Measurements from ENCODE around the gene CACNB2.

The CACNB2 gene

DNA sequence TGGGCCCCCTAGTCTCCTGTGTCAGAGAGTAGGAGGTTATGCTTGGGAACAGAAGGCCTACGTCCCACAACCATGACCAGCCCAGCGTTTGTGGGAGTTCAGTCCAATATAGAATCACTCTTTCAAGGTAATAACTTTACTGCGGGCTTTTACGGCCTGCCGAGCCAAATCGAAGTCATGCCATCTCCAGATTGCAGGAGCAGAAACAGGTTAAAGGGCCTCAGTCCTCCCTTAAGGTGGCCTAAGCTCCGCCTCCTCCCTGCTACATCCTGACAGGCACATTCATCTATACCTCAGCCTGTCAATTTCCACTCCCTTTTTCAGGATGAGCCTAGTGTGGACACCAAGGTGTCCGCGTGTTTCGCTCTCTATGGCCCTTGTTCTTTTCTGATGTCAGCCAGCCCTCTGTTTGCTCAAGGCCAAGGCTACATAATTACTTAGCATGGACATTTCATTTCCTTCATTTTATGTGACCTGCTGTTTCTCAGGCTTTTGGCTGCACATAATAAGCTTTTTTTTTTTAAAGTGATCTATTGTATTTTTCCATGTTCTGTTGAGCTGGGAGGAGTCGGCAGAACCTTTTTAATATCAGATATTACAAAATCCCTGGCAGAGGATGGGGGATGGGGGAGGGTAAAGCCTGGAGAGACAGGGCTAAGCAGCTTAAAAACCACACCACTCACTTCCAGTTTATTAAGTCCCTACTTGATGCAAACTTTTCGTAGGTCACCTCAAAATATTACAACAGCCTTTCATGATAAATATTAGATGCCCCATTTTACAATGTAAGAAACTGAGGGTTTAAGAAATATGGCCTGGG is 84.6 kb downstream of the CACNB2 start:
- DNase-seq (ENCODE audit: low read depth in 4 of 4, low spot score in 1 of 4): no peak

GRCh38 chr10:18226336-18226735 is 86.1 kb downstream of the CACNB2 start:
- no peak for DNase-seq (ENCODE audit: low read depth in 4 of 4, low spot score in 1 of 4)

GRCh38 chr10:18229826-18230225 is 89.6 kb downstream of the CACNB2 start:
- no peak for DNase-seq (ENCODE audit: low read depth in 4 of 4, low spot score in 1 of 4)

DNA sequence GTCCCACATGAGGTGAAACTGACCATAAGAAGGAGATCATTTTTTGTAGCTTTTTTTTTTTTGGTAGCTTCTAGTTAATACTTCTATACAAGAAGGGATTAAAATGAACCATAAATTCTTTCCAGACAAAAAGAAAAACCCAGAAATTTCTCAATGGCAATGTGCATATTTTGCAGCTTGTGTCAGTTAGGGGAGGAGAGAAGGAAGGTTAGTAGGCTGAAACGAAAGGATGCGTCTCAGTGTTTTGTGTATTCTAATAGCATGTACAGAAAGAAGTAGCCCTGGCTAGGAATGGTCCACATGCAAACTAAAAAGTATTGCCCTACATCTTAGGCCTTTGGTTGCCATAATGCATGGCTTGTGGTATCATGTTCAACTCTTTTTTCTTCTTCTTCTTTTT is 90.6 kb downstream of the CACNB2 start:
- no peak for DNase-seq (ENCODE audit: low read depth in 4 of 4, low spot score in 1 of 4)

DNA sequence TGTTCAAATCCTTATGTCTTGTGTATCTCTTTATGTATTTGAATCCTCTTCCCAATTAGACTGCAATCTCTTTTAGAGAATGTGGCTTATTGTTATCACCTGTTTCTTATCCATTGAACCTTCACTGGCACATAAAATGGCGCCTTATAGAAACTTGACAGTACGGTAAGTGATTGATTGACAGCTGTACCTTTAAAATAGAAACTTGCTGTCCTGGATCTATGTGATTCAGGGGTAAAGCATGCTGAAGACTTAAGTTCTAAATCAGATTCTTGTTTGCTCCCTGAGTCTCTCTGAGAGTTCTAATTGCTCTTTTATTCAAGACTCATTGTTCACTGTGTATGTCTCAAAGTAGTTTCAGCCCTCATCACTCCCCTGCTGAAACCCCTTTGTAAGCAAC is 91.3 kb downstream of the CACNB2 start:
- no peak for DNase-seq (ENCODE audit: low read depth in 4 of 4, low spot score in 1 of 4)

GRCh38 chr10:18233775-18234174 is 93.6 kb downstream of the CACNB2 start:
- DNase-seq (ENCODE audit: low read depth in 4 of 4, low spot score in 1 of 4): no peak

GRCh38 chr10:18235477-18235876 is 95.3 kb downstream of the CACNB2 start:
- no peak for DNase-seq (ENCODE audit: low read depth in 4 of 4, low spot score in 1 of 4)

GRCh38 chr10:18236756-18237155 is 96.5 kb downstream of the CACNB2 start:
- no peak for DNase-seq (ENCODE audit: low read depth in 4 of 4, low spot score in 1 of 4)

DNA sequence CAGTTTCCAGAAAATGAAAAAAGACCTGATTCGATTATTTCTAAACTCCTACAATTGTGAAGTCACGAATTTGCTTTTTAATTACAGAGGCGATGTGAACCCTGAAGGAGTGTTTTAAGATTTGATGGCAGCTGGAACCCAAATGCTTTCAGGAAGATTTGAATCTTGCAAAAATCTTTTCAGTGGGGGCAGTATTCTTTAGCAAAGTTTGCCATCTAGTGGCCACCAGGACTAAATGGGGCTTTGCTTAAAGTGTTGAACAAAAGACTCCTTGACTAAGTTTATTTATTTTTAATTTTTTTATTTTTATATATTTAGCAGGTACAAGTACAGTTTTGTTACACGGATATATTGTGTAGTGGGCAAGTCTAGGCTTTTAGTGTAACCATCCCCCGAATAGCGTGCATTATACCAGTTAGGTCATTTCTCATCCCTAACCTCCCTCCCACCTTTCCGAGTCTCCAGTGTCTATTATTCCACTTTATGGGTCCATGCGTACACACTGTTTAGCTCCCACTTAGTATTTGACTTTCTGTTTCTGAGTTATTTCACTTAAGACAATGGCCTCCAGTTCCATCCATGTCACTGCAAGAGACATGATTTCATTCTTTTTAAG is 98.8 kb downstream of the CACNB2 start:
- DNase-seq (ENCODE audit: low read depth in 4 of 4, low spot score in 1 of 4): no peak

DNA sequence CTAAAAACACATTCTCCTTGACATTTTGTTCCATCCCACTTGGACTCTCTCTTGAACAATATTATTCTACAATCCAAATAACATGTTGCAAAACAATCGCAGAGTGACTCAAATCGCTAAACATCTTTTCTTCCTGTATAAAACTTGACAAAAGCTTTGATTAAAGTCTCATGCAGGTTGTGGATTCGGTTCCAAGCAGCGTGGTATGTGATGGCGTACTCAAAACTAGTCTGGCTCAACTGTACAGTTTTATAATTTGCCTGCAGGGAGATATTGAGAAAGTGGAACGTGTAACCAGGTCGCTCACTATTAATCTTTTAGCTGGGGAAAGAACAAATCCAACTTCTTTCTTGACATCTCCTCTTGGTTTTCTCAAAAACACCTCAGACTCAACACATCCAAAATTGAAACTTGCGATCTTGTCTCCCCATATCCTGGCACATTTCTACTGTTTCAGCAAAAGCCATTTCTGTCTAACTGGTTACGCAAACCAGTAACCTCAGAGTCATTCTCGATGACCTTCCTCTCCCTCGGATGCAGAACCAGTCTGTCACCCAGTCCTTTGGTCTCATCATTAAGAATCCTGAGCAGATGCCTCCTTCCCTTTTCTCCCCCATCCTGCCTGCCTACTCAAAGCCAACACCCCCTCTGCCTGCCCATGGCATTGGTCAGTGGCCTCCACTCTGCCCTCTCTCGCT is 100.1 kb downstream of the CACNB2 start:
- DNase-seq (ENCODE audit: low read depth in 4 of 4, low spot score in 1 of 4): no peak

DNA sequence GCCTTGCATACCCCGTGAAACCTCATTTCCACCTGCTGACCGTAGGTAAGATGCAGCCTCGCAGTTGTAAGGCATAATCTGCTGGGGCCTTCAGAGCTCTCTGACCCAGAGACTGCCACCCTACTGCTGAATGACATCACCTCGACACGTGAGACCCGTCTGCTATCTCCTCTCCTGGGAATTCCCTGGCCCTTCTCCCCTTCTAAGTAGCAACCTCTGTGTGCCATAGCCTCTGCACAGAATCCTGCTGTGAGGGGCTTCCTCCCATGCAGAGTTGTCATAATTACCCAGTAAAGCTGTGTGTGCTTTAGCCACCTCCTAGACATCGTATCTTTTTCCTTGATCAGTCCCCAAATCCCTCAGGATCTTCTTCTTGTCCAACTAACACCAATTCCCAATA is 106.7 kb downstream of the CACNB2 start:
- no peak for DNase-seq (ENCODE audit: low read depth in 4 of 4, low spot score in 1 of 4)

DNA sequence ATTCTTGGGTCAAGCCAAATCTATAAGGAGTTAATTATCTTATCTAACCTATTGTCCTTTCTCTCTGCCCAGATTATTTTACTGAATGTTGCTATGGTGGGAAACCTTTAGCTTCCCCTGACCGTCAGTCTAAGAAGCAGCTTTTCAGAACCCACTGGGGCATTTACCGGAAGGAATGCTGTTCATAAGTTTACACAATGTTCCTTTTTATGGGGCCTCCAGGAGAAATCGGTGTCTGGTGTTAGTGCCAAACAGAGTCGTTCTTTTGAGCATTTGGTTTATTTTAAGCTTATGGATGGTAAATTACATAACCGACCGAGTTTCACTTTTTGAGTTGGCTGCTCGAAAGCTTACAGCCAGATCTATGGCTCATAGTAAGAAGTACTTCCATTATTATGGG is 111.9 kb downstream of the CACNB2 start:
- DNase-seq (ENCODE audit: low read depth in 4 of 4, low spot score in 1 of 4): no peak

GRCh38 chr10:18254086-18254485 is 113.9 kb downstream of the CACNB2 start:
- no peak for DNase-seq (ENCODE audit: low read depth in 4 of 4, low spot score in 1 of 4)

DNA sequence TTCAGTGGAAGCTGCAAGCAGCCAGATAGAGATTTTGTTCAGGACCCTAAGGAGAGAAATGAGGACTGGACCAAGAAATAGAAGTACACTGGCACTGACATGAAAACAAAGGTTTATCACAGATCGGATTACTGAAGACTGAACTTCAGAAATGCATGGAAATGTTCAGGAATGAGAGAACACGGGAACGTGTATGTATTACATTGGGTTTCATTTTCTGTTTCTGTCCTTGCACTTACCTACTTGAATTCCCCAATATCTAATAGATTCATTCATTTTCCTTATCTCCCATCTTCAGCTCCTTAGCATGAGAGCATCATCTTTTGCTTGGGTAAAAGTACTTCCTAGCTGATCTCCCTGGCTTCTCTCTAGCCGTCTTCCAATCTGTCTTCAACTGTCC is 114.5 kb downstream of the CACNB2 start:
- no peak for DNase-seq (ENCODE audit: low read depth in 4 of 4, low spot score in 1 of 4)

- no peak for DNase-seq (ENCODE audit: low read depth in 4 of 4, low spot score in 1 of 4)
Observed at GRCh38 chr10:18260310-18260922, 120.2 kb downstream of the CACNB2 start.

GRCh38 chr10:18261063-18261610 is 120.9 kb downstream of the CACNB2 start:
- no peak for DNase-seq (ENCODE audit: low read depth in 4 of 4, low spot score in 1 of 4)

GRCh38 chr10:18261768-18262231 is 121.6 kb downstream of the CACNB2 start:
- DNase-seq (ENCODE audit: low read depth in 4 of 4, low spot score in 1 of 4): no peak

DNA sequence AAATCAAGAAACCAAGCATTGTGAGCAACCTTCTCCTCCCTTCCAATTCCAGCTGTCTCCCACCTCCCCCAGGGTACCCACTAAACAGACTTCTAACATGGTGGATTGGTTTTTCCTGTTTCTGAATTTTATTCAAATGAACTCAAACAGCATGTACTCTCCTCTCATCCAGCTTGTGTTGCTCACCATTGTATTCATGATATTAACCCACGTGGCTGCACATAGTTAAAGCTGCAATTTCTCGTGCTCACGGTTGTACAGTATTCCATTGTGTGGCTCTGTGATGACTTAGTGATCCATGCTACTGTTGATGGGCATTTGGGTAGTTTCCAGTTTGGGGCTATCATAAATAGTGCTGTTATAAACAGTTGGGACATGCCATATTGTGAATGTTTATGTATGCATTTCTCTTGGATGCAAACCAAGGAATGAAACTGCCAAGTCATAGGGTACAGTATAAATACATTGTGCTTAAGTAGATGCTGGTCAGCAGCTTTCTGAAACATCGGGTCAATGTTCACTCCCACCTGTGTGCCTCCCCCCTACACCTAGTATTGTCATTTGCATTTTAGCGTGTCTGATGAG is 124.3 kb downstream of the CACNB2 start:
- no peak for DNase-seq (ENCODE audit: low read depth in 4 of 4, low spot score in 1 of 4)

- DNase-seq (ENCODE audit: low read depth in 4 of 4, low spot score in 1 of 4): no peak
Observed at GRCh38 chr10:18268005-18268404, 127.8 kb downstream of the CACNB2 start.

DNA sequence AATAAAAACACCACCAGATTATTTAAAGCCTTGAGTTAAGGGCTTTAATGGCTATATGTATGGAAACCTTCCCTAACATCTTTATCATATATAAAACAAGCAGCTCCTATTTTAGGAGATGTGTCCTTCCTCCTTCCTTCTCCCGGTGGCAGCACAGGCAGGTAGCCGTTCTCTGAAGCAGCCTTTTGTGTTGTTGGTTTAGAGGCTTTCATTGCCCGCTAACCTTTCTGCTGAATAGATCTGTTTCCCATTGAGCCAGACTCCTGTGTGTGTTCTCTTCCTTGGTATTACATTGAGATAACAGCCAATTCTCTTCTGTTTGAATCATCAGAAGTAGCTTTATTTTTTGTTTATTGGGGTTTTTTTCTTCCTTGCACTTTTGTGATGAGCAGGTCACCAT is 131.3 kb downstream of the CACNB2 start:
- DNase-seq (ENCODE audit: low read depth in 4 of 4, low spot score in 1 of 4): no peak

DNA sequence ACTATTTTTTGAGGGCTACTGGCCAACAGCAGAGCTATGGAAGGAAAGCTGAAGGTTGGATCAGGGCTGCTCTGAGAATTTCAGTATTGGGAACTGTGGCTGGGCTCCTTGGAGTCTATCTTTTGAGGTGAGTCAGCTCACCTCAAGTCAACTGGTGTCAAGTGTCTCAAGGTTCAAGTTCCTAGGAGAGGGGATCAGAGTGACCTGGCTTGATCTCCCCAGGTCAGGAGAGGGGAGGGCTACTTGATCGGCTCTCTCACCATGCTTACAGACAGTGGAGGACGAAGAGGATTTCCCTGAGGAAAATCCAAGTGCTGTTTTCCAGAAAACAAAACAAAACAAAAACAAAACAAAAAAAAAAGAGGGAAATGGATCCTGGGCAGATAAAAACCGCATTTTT is 132.8 kb downstream of the CACNB2 start:
- DNase-seq (ENCODE audit: low read depth in 4 of 4, low spot score in 1 of 4): no peak

Measured in stimulated activated CD4-positive, alpha-beta T cell treated with anti-CD3 and anti-CD28 coated beads, Interleukin-1b, Interleukin-23, amount 100 ng/mL, for 24 hours (primary cell).